Keratinocyte (primary cell): ENCODE data around the gene AHCYL2. TPM values are rescaled to one million over a fixed set of nuclear protein-coding genes. Genes with fewer than 3 reads are reported as not detected.

Experiments
- DNase-seq: peaks from one replicate; pipeline ENCODE4 v3.0.0-alpha.2; 2011; ENCODE audit warnings: low read depth, missing footprints, low spot score
- FAIRE-seq: peaks from 2 replicates; lab custom pipeline; 2011; peaks lifted over from hg19 to GRCh38; lab: Jason Lieb, UNC
- H2AFZ ChIP-seq: 2 replicates; pipeline ENCODE4 v1.6.0; 2012; ENCODE audit warnings: low read length, control low read depth, inconsistent platforms; ENCODE audit not compliant: control insufficient read depth
- H3K27ac ChIP-seq: 2 replicates; pipeline ENCODE4 v1.5.1; 2011; ENCODE audit warnings: low read length; ENCODE audit not compliant: control insufficient read depth, insufficient read depth
- H3K27me3 ChIP-seq: 3 replicates; pipeline ENCODE4 v1.6.0; 2011; ENCODE audit warnings: low read length; ENCODE audit not compliant: control insufficient read depth, insufficient read depth; ENCODE audit errors: extremely low read depth
- H3K36me3 ChIP-seq, 2 experiments: 2 replicates in 1 of 2; 3 replicates in 1 of 2; pipeline ENCODE4 v1.5.1; 2011; ENCODE audit warnings: low read length in 2 of 2, mild to moderate bottlenecking in 1 of 2; ENCODE audit not compliant: control insufficient read depth in 2 of 2, insufficient read depth in 2 of 2; ENCODE audit errors: extremely low read depth in 1 of 2
- H3K4me1 ChIP-seq: 3 replicates; pipeline ENCODE4 v1.5.1; 2011; ENCODE audit warnings: low read length; ENCODE audit not compliant: control insufficient read depth, insufficient read depth; ENCODE audit errors: extremely low read depth
- H3K4me2 ChIP-seq: 3 replicates; pipeline ENCODE4 v1.6.0; 2011; ENCODE audit warnings: low read depth, low read length; ENCODE audit not compliant: control insufficient read depth, insufficient read depth; ENCODE audit errors: extremely low read depth
- H3K4me3 ChIP-seq, 3 experiments: fragments of 200-600 bp in 1 of 3; sonication (generic) in 1 of 3; 2 replicates in 2 of 3; 3 replicates in 1 of 3; pipeline ENCODE4 v1.5.1; 2011 to 2016; ENCODE audit warnings: low read length in 3 of 3, mild to moderate bottlenecking in 3 of 3, control low read depth in 2 of 3, inconsistent platforms in 1 of 3, low read depth in 1 of 3, mixed read lengths in 1 of 3, mixed run types in 1 of 3, moderate library complexity in 1 of 3; ENCODE audit not compliant: control insufficient read depth in 2 of 3, insufficient read depth in 2 of 3; ENCODE audit errors: extremely low read depth in 1 of 3
- H3K79me2 ChIP-seq: 2 replicates; pipeline ENCODE4 v1.6.0; 2012; ENCODE audit warnings: low read length; ENCODE audit not compliant: control insufficient read depth, insufficient read depth
- H3K9ac ChIP-seq: 3 replicates; pipeline ENCODE4 v1.6.0; 2011; ENCODE audit warnings: low read length; ENCODE audit not compliant: control insufficient read depth, insufficient read depth; ENCODE audit errors: extremely low read depth
- H3K9me1 ChIP-seq: 3 replicates; pipeline ENCODE4 v1.6.0; 2011; ENCODE audit warnings: low read length; ENCODE audit not compliant: control insufficient read depth, insufficient read depth; ENCODE audit errors: extremely low read depth
- H3K9me3 ChIP-seq: 2 replicates; pipeline ENCODE4 v1.5.1; 2012; ENCODE audit warnings: low read depth, low read length; ENCODE audit not compliant: control insufficient read depth
- H4K20me1 ChIP-seq: 3 replicates; pipeline ENCODE4 v1.6.0; 2011; ENCODE audit warnings: low read length; ENCODE audit not compliant: control insufficient read depth, insufficient read depth; ENCODE audit errors: extremely low read depth
- EZH2 ChIP-seq: IDR thresholded peaks from one replicate; pipeline ENCODE4 v1.6.1; 2012; ENCODE audit warnings: inconsistent platforms, mild to moderate bottlenecking, low read length, moderate library complexity
- dilution Hi-C: fragments of 300-500 bp; cut with MboI; formaldehyde crosslinking; loops from one replicate; pipeline ENCODE4 v1.7.0; 2020; ENCODE audit warnings: low sequenced_read_pairs; ENCODE audit not compliant: extremely low pct_ligation_motif_present
- polyA plus RNA-seq, 5 experiments: library from polyadenylated mRNA; depleted of rRNA in 3 of 5; stranded (reverse) in 3 of 5; stranded (forward) in 1 of 5; unstranded in 1 of 5; fragments of >200 nt; gene quantifications; 1 replicate in 1 of 5; 2 replicates in 3 of 5; 3 replicates in 1 of 5; pipeline versions ENCODE4 v1.2.1 to v1.2.3, GENCODE V29; 2011 to 2012; ENCODE audit warnings: missing spikeins in 2 of 5, low read depth in 1 of 5, low replicate concordance in 1 of 5
- TF ChIP-seq, protein P1 (sequence below), 3 experiments: IDR thresholded peaks in 1 of 3; conservative IDR thresholded peaks in 1 of 3; optimal IDR thresholded peaks in 1 of 3; 2 replicates in 2 of 3; 3 replicates in 1 of 3; pipeline versions ENCODE3 to v1.5.1; 2011; ENCODE audit warnings: low read length in 3 of 3, mild to moderate bottlenecking in 3 of 3, moderate library complexity in 2 of 3, control low read depth in 1 of 3, inconsistent platforms in 1 of 3; ENCODE audit not compliant: insufficient read depth in 2 of 3; ENCODE audit errors: extremely low read depth in 1 of 3

Gene AHCYL2
- polyA plus RNA-seq, 1 donor (not counting 4 experiments of a cell fraction or from before 2014, with no cell fraction given) = 32.8 TPM

DNA sequence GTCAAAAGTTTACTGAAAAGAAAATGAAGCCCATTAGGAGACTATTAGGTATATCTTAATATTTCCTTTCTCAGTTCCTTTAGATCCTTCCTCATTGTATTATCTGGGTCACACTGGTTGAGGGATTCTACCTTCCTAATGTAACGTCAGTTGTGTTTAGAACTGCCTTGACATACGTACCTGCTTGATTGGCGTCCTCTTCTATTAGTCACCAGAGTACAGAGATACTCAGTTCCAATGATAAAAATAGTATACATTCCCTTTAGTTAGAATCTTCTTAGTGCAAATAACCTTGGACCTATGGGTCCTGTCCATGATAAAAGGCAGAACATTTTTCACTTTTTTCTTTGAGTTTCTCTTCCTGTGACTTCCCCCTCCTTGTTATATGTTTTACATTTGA lies 45.2 kb downstream of the AHCYL2 start:
- Histone ChIP-seq H4K20me1 (no peaks in the 10 kb centered on the region), H3K9ac (no peak overlapping the region), H3K4me1 (peaks cover 17% of the 10 kb centered on the region), H3K4me3 (no peak overlapping the region), H3K79me2 (no peaks in the 10 kb centered on the region), H3K27ac (no peak overlapping the region), H3K9me3 (peaks cover 2% of the 10 kb centered on the region), H3K9me1 (no peaks in the 10 kb centered on the region), H3K4me2 (no peak overlapping the region), H2AFZ (no peak overlapping the region), H3K27me3 (no peaks in the 10 kb centered on the region), H3K36me3 (peaks cover 0 to 7% of the 10 kb centered on the region in 2 experiments)
- DNase-seq = no peak
- dilution Hi-C loops = no loop called here
- no peak for TF ChIP-seq EZH2
- TF ChIP-seq, protein P1, sequence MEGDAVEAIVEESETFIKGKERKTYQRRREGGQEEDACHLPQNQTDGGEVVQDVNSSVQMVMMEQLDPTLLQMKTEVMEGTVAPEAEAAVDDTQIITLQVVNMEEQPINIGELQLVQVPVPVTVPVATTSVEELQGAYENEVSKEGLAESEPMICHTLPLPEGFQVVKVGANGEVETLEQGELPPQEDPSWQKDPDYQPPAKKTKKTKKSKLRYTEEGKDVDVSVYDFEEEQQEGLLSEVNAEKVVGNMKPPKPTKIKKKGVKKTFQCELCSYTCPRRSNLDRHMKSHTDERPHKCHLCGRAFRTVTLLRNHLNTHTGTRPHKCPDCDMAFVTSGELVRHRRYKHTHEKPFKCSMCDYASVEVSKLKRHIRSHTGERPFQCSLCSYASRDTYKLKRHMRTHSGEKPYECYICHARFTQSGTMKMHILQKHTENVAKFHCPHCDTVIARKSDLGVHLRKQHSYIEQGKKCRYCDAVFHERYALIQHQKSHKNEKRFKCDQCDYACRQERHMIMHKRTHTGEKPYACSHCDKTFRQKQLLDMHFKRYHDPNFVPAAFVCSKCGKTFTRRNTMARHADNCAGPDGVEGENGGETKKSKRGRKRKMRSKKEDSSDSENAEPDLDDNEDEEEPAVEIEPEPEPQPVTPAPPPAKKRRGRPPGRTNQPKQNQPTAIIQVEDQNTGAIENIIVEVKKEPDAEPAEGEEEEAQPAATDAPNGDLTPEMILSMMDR (optimal IDR thresholded peaks at IDR 0.05 in 1 of 3, IDR thresholded peaks at IDR 0.05 in 1 of 3, conservative IDR thresholded peaks at IDR 0.05 in 1 of 3; ENCODE audit: extremely low read depth in 1 of 3, insufficient read depth in 2 of 3, low read length in 3 of 3) = no peak
- peak; percentile 23 for FAIRE-seq

DNA sequence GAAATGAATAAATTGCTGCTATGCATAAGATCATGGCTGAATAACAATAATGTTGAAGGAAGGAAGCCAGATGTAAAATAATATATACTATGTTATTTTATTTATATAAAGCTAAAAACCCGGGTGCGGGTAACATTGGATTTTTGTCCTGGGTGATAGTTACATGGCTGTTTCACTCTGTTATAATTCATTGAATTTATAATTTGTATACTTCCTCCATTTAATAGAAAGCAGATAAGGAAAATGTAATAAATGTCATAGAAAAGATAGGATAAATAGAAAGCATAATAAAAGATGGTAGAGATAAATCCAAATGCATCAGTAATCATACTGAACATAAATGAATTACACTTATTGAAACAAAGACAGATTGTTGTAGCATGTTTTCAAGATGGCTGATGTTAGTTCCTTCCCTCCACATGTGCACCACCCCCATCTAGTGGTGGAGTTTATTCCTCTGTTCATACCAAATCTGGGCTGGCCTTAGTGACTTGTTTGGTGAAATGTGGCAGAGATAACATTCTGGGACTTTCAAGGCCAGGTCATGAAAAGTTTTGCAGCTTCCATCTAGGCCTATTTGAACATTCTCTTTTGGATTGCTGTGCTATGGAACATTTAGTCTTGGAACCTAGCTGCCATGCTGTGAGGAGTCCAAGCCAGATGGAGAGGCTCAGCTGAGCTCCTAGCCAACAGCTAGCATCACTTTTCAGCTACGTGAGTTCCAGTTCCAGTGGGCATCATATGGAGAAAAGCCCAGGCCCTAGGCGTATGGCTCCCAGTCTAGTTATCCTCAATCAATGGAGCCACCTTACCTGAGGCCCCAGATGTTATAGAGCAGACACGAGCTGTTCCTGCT lies 46.9 kb downstream of the AHCYL2 start:
- FAIRE-seq (peak; percentile 94), DNase-seq (no peak)
- Histone ChIP-seq H3K9ac (no peak overlapping the region), H3K27ac (no peak overlapping the region), H3K36me3 (peaks cover 0 to 7% of the 10 kb centered on the region in 2 experiments), H3K4me1 (peaks cover 1% of the 10 kb centered on the region), H3K27me3 (no peaks in the 10 kb centered on the region), H3K4me2 (no peak overlapping the region), H4K20me1 (no peaks in the 10 kb centered on the region), H3K4me3 (no peak overlapping the region), H3K9me1 (no peaks in the 10 kb centered on the region), H2AFZ (peak overlapping the region; percentile 57), H3K9me3 (peaks cover 2% of the 10 kb centered on the region), H3K79me2 (no peaks in the 10 kb centered on the region)
- dilution Hi-C loops = no loop called here
- TF ChIP-seq EZH2 = no peak
- TF ChIP-seq, protein P1 (optimal IDR thresholded peaks at IDR 0.05 in 1 of 3, IDR thresholded peaks at IDR 0.05 in 1 of 3, conservative IDR thresholded peaks at IDR 0.05 in 1 of 3; ENCODE audit: extremely low read depth in 1 of 3, insufficient read depth in 2 of 3, low read length in 3 of 3) = peak; percentile 69 to 87 (median 87)
